GM12873 (cell line): ENCODE results near the gene XPO5.

Experiments used
- CTCF ChIP-seq: IDR thresholded peaks from 2 replicates; pipeline ENCODE4 v1.5.1; 2012; ENCODE audit warnings: low read depth, mild to moderate bottlenecking, moderate library complexity, low read length, control low read depth; ENCODE audit not compliant: insufficient read depth; ENCODE audit errors: missing control alignments

The XPO5 gene

GRCh38 chr6:43493833-43494232, 82.0 kb downstream of the XPO5 start:
- TF ChIP-seq CTCF = no peak

GRCh38 chr6:43493230-43493629, 82.6 kb downstream of the XPO5 start:
- no peak for TF ChIP-seq CTCF

- TF ChIP-seq CTCF = no peak
These were observed 83.2 kb downstream of the XPO5 start for GRCh38 chr6:43492673-43493072.

- TF ChIP-seq CTCF = no peak
These were observed 83.8 kb downstream of the XPO5 start for GRCh38 chr6:43491750-43492661.

- TF ChIP-seq CTCF = no peak
These were observed 85.3 kb downstream of the XPO5 start for GRCh38 chr6:43490523-43490939.

GRCh38 chr6:43489277-43490072, 86.4 kb downstream of the XPO5 start:
- no peak for TF ChIP-seq CTCF

GRCh38 chr6:43488667-43489276, 87.1 kb downstream of the XPO5 start:
- no peak for TF ChIP-seq CTCF
